IMR-90 (cell line): ENCODE data around the gene PTGES2.

Experiments used
- MXI1 ChIP-seq: IDR thresholded peaks from 2 replicates; pipeline ENCODE4 v1.6.1; 2012; ENCODE audit warnings: low read depth, mild to moderate bottlenecking, low read length, moderate library complexity, borderline replicate concordance
- POLR2A ChIP-seq: IDR thresholded peaks from 2 replicates; pipeline ENCODE4 v1.6.1; 2012; ENCODE audit warnings: mild to moderate bottlenecking, low read depth, low read length
- RAD21 ChIP-seq: IDR thresholded peaks from 2 replicates; pipeline ENCODE4 v1.6.1; 2012; ENCODE audit warnings: low read length, improper control_type of control experiment
- RCOR1 ChIP-seq: IDR thresholded peaks from 2 replicates; pipeline ENCODE4 v1.6.1; 2012; ENCODE audit warnings: mild to moderate bottlenecking, low read length, improper control_type of control experiment; ENCODE audit not compliant: insufficient replicate concordance
- USF2 ChIP-seq: fragments of 150-350 bp; IDR thresholded peaks from 2 replicates; pipeline ENCODE4 v1.6.1; 2017; ENCODE audit warnings: mild to moderate bottlenecking, antibody characterized with exemption, low read length, low read depth
- TF ChIP-seq, protein P1 (sequence below): conservative IDR thresholded peaks from 2 replicates; pipeline ENCODE4 v1.5.1; 2012; ENCODE audit warnings: mild to moderate bottlenecking, low read depth, low read length, improper control_type of control experiment

DNA sequence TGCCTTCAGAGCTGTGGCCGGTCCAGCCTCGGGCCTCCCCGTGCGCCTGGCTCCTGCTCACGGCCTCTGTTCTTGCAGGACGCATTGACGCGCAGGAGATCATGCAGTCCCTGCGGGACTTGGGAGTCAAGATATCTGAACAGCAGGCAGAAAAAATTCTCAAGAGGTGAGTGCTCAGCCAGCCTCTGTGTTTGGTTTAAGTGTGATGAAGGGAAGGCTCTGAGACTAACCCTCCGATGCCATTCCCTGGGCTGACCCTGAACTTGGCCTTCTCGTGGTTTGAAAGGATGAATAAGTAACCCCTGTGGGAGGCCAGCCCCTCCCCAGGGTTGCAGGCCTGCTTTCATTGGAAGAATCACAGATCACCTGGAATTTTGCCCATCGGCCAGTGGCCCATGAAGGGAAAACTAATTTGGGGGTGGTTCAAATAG, 26.3 kb downstream of the PTGES2 start:
- TF ChIP-seq RCOR1 (no peak), POLR2A (no peak), USF2 (no peak), MXI1 (no peak), RAD21 (no peak)
- TF ChIP-seq, protein P1, sequence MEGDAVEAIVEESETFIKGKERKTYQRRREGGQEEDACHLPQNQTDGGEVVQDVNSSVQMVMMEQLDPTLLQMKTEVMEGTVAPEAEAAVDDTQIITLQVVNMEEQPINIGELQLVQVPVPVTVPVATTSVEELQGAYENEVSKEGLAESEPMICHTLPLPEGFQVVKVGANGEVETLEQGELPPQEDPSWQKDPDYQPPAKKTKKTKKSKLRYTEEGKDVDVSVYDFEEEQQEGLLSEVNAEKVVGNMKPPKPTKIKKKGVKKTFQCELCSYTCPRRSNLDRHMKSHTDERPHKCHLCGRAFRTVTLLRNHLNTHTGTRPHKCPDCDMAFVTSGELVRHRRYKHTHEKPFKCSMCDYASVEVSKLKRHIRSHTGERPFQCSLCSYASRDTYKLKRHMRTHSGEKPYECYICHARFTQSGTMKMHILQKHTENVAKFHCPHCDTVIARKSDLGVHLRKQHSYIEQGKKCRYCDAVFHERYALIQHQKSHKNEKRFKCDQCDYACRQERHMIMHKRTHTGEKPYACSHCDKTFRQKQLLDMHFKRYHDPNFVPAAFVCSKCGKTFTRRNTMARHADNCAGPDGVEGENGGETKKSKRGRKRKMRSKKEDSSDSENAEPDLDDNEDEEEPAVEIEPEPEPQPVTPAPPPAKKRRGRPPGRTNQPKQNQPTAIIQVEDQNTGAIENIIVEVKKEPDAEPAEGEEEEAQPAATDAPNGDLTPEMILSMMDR = no peak
